Smooth muscle cell (in vitro differentiated cells): ENCODE measurements around the gene ZDHHC11B. TPM values are rescaled to one million over a fixed set of nuclear protein-coding genes. Genes with fewer than 3 reads are reported as not detected.
"Not testable (repeated sequence)": the region's sequence is repeated elsewhere in the genome, so short reads cannot be mapped to it uniquely, and the experiment has no call there.

Experiments
- DNase-seq: peaks from one replicate; lab custom pipeline; 2025; ENCODE audit not compliant: unreplicated experiment; lab: John Stamatoyannopoulos, UW
- H2AFZ ChIP-seq: fragments of 200-600 bp; sonication (generic); 2 replicates; pipeline ENCODE4 v1.6.0; 2016; ENCODE audit warnings: antibody characterized with exemption, low read depth, mild to moderate bottlenecking
- H3F3A ChIP-seq: fragments of 200-600 bp; sonication (generic); 2 replicates; pipeline ENCODE4 v1.6.0; 2017; ENCODE audit warnings: antibody characterized with exemption, low read depth
- H3K27ac ChIP-seq: fragments of 200-600 bp; sonication (generic); 2 replicates; pipeline ENCODE4 v1.5.1; 2016; ENCODE audit warnings: low read depth, mild to moderate bottlenecking
- H3K27me3 ChIP-seq: fragments of 200-600 bp; sonication (generic); 2 replicates; pipeline ENCODE4 v1.6.1; 2016; ENCODE audit warnings: low read depth, mild to moderate bottlenecking
- H3K36me3 ChIP-seq: fragments of 200-600 bp; sonication (generic); 2 replicates; pipeline ENCODE4 v1.5.1; 2016; ENCODE audit warnings: low read depth
- H3K4me1 ChIP-seq: fragments of 200-600 bp; sonication (generic); 2 replicates; pipeline ENCODE4 v1.5.1; 2016; ENCODE audit warnings: low read depth
- H3K4me2 ChIP-seq: fragments of 200-600 bp; sonication (generic); 2 replicates; pipeline ENCODE4 v1.6.0; 2016; ENCODE audit warnings: mild to moderate bottlenecking
- H3K4me3 ChIP-seq: fragments of 200-600 bp; sonication (generic); 2 replicates; pipeline ENCODE4 v1.5.1; 2016; ENCODE audit warnings: mild to moderate bottlenecking
- H3K79me2 ChIP-seq: fragments of 200-600 bp; sonication (generic); 2 replicates; pipeline ENCODE4 v1.6.0; 2016; ENCODE audit warnings: low read depth, mild to moderate bottlenecking
- H3K9ac ChIP-seq: fragments of 200-600 bp; sonication (generic); 2 replicates; pipeline ENCODE4 v1.6.0; 2016; ENCODE audit warnings: low read depth
- H3K9me3 ChIP-seq: fragments of 200-600 bp; sonication (generic); replicated peaks from 2 replicates; pipeline ENCODE4 v1.5.1; 2016; ENCODE audit warnings: low read depth
- H4K20me1 ChIP-seq: fragments of 200-600 bp; sonication (generic); 2 replicates; pipeline ENCODE4 v1.6.0; 2016; ENCODE audit warnings: low read depth
- WGBS: methylation state at CpG from one replicate; pipeline ENCODE4 v1.1.7; 2016; ENCODE audit warnings: low lambda C conversion rate; 5-methylcytosine and 5-hydroxymethylcytosine counted together
- polyA plus RNA-seq: library from polyadenylated mRNA; unstranded; fragments of >200 nt; fragmentation: Nextera tagmentation; extraction: Ambion mirVana; gene quantifications from 2 replicates; pipeline ENCODE4 v1.2.1, GENCODE V29; 2016
- total RNA-seq: library from RNA; depleted of rRNA; stranded (reverse); fragments of >200 nt; gene quantifications from 2 replicates; pipeline ENCODE4 v1.2.3, GENCODE V29; 2014
- TF ChIP-seq, protein P1 (sequence below): fragments of 200-600 bp; sonication (generic); IDR thresholded peaks from 2 replicates; pipeline ENCODE4 v1.5.1; 2017; ENCODE audit warnings: borderline replicate concordance, mild to moderate bottlenecking, antibody characterized with exemption; ENCODE audit not compliant: insufficient read depth, poor library complexity, severe bottlenecking

The ZDHHC11B gene
- total and polyA plus RNA-seq, 2 experiments from 2014 or later: not detected

DNA sequence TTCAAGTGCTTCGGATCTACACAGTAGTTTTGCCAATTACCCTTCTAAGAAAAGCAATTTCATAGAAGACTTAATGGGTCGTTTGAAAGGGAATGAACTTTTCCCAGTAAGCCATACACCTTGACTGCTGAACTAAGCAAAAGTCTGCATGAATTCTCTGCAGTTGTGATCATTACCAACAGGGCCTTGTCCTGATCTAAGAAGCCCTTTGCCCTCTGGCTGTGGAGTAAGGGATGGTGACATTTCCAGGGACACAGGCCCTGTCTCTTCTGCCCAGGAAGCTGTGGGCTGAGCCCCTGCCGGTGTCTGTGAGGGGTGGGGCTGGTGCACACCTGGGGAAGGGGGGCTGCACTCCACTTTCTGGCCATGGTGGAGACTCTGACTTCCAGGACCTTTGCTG, 35.7 kb upstream of the ZDHHC11B start:
- H3K4me2 ChIP-seq: no peak overlapping the region
- TF ChIP-seq, protein P1, sequence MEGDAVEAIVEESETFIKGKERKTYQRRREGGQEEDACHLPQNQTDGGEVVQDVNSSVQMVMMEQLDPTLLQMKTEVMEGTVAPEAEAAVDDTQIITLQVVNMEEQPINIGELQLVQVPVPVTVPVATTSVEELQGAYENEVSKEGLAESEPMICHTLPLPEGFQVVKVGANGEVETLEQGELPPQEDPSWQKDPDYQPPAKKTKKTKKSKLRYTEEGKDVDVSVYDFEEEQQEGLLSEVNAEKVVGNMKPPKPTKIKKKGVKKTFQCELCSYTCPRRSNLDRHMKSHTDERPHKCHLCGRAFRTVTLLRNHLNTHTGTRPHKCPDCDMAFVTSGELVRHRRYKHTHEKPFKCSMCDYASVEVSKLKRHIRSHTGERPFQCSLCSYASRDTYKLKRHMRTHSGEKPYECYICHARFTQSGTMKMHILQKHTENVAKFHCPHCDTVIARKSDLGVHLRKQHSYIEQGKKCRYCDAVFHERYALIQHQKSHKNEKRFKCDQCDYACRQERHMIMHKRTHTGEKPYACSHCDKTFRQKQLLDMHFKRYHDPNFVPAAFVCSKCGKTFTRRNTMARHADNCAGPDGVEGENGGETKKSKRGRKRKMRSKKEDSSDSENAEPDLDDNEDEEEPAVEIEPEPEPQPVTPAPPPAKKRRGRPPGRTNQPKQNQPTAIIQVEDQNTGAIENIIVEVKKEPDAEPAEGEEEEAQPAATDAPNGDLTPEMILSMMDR: no peak
- no peak for DNase-seq
- H3F3A ChIP-seq: no peaks in the 10 kb centered on the region
- H4K20me1 ChIP-seq: no peaks in the 10 kb centered on the region
- H3K36me3 ChIP-seq: no peaks in the 10 kb centered on the region
- no peak overlapping the region for H3K27ac ChIP-seq
- H3K27me3 ChIP-seq: no peaks in the 10 kb centered on the region
- 97% methylated on average over 3 of the region's 3 CpGs for WGBS
- no peaks in the 10 kb centered on the region for H3K4me1 ChIP-seq
- H2AFZ ChIP-seq: no peak overlapping the region
- H3K9me3 ChIP-seq: no peaks in the 10 kb centered on the region
- no peak overlapping the region for H3K9ac ChIP-seq
- no peak overlapping the region for H3K4me3 ChIP-seq
- H3K79me2 ChIP-seq: no peaks in the 10 kb centered on the region

DNA sequence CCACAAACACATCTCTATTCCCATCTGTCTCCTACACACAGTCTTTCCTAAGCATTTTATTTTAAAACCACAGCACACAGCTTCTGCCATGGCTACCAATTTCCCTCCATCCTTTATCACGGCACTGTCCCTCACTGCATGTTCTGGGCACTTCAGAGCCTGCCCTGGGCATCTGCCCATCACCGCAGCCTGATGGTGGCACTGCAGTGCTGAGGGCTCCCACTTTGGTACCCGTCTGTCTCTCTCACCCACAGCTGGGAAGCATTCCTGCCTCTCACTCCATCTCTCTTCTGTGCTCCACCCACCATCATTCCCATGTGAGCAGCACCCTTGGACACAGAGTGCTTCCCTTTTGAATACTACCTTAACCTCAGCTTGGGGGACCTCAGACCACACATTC, 34.5 kb upstream of the ZDHHC11B start:
- H3K4me2 ChIP-seq: no peak overlapping the region
- no peaks in the 10 kb centered on the region for H4K20me1 ChIP-seq
- no peak overlapping the region for H3K4me3 ChIP-seq
- TF ChIP-seq, protein P1: no peak
- DNase-seq: no peak
- H2AFZ ChIP-seq: no peak overlapping the region
- no peaks in the 10 kb centered on the region for H3K4me1 ChIP-seq
- no peaks in the 10 kb centered on the region for H3F3A ChIP-seq
- no peaks in the 10 kb centered on the region for H3K9me3 ChIP-seq
- H3K27me3 ChIP-seq: no peaks in the 10 kb centered on the region
- H3K27ac ChIP-seq: no peak overlapping the region
- no peaks in the 10 kb centered on the region for H3K36me3 ChIP-seq
- no peaks in the 10 kb centered on the region for H3K79me2 ChIP-seq
- 98% methylated on average over 3 of the region's 3 CpGs for WGBS
- H3K9ac ChIP-seq: no peak overlapping the region

DNA sequence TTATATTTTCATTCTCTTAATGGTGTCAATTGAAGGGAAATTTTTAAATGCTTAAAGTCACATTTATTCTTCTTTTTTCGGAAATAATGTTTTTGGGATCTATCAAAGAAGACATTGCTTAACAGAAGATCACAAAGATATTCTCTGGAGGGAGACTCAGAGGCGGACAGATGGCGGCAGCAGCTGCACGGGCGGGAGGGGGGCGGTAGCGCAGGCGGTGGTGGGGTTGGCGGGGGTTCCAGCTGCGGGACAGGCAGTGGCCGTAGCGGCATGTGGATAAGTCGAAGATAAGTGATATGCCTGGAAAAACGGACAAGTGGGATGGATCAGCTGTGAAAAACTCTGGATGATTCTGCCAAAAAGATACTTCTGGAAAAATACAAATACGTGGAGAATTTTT, 31.6 kb upstream of the ZDHHC11B start:
- Histone ChIP-seq H4K20me1 (no peaks in the 10 kb centered on the region), H3K9ac (no peak overlapping the region), H3K4me2 (no peak overlapping the region), H3K79me2 (no peaks in the 10 kb centered on the region), H3K4me1 (no peaks in the 10 kb centered on the region), H3K9me3 (no peaks in the 10 kb centered on the region), H3K27ac (no peak overlapping the region), H3K4me3 (no peak overlapping the region), H3F3A (no peaks in the 10 kb centered on the region), H3K27me3 (no peaks in the 10 kb centered on the region), H2AFZ (no peak overlapping the region), H3K36me3 (no peaks in the 10 kb centered on the region)
- 95% methylated on average over 15 of the region's 15 CpGs for WGBS
- TF ChIP-seq, protein P1: no peak
- no peak for DNase-seq

DNA sequence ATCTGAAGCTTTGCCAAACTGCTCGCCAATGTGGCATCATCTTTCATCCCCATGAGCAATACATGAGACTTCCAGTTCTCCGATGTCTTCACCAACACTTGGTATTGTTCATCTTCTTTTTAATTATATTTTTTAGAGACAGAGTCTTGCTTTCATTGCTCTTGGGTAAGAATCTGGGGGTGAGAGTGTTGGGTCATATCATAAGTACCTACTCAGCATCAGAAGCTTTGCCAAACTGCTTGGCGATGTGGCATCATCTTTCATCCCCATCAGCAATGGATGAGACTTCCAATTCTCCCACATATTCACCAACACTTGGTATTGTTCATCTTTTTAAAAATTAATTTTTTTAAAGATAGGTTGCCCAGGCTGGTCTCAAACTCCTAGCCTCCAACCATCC, 30.9 kb upstream of the ZDHHC11B start:
- no peak overlapping the region for H2AFZ ChIP-seq
- H3K9ac ChIP-seq: no peak overlapping the region
- no peak overlapping the region for H3K27ac ChIP-seq
- H3K4me1 ChIP-seq: no peaks in the 10 kb centered on the region
- 91% methylated on average over 3 of the region's 3 CpGs for WGBS
- DNase-seq: no peak
- H4K20me1 ChIP-seq: no peaks in the 10 kb centered on the region
- H3K4me3 ChIP-seq: no peak overlapping the region
- no peaks in the 10 kb centered on the region for H3K27me3 ChIP-seq
- H3K36me3 ChIP-seq: no peaks in the 10 kb centered on the region
- H3K79me2 ChIP-seq: no peaks in the 10 kb centered on the region
- TF ChIP-seq, protein P1: no peak
- no peaks in the 10 kb centered on the region for H3K9me3 ChIP-seq
- H3F3A ChIP-seq: no peaks in the 10 kb centered on the region
- no peak overlapping the region for H3K4me2 ChIP-seq

DNA sequence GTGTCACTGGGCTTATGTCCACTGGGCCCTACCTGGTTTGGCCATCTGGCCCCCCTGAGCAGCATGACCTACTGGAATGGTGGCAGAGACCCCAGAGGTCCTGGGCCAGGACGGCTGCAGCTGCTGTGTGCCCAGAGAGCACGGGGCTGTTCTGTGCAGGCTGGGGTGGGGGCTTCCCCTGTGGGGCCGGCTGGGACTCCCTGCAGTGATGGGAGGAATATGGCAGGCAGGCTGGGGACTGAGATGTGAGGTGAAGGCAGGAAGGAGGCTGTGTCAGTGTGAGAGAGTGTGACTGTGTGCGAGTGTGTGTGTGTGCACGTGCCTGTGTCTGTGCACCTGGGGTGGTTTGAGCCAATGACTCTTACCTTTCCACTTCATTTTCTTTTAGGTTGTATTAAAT, 29.0 kb upstream of the ZDHHC11B start:
- H3K79me2 ChIP-seq, H3K27me3 ChIP-seq, H3F3A ChIP-seq, DNase-seq, H3K4me1 ChIP-seq, H3K4me2 ChIP-seq, H3K9ac ChIP-seq, H4K20me1 ChIP-seq, H3K27ac ChIP-seq, H3K9me3 ChIP-seq, H2AFZ ChIP-seq, H3K4me3 ChIP-seq, H3K36me3 ChIP-seq: not testable (repeated sequence)
- WGBS: 95% methylated on average over 5 of the region's 5 CpGs

DNA sequence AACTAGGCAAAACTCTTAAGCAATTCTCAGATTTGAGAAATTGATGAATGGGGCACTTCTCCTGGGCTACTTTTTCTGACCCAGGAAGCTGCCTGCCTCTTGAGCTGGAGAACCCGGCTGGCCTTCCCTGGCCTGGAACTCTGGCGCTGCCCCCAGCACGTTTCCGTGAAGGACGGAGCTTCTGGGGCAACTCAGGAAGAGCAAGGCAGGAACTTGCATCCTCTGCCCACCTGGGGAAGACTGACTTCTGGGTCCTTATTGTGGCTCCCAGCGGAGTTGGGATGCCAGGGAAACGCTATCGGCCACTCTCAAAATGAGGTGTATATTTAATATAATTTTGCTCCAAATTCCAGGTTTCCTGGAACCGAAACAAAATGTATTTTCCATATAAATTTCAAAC, 26.9 kb upstream of the ZDHHC11B start:
- not testable (repeated sequence) for H3K9me3 ChIP-seq, H3K4me1 ChIP-seq, H3K4me2 ChIP-seq, H3K27me3 ChIP-seq, H3K36me3 ChIP-seq, DNase-seq, H4K20me1 ChIP-seq, H3K79me2 ChIP-seq, H3K9ac ChIP-seq, H3F3A ChIP-seq, H3K27ac ChIP-seq, H2AFZ ChIP-seq, H3K4me3 ChIP-seq
- 80% methylated on average over 9 of the region's 9 CpGs for WGBS
